ENCODE measurements around the gene TSPYL6.

DNA sequence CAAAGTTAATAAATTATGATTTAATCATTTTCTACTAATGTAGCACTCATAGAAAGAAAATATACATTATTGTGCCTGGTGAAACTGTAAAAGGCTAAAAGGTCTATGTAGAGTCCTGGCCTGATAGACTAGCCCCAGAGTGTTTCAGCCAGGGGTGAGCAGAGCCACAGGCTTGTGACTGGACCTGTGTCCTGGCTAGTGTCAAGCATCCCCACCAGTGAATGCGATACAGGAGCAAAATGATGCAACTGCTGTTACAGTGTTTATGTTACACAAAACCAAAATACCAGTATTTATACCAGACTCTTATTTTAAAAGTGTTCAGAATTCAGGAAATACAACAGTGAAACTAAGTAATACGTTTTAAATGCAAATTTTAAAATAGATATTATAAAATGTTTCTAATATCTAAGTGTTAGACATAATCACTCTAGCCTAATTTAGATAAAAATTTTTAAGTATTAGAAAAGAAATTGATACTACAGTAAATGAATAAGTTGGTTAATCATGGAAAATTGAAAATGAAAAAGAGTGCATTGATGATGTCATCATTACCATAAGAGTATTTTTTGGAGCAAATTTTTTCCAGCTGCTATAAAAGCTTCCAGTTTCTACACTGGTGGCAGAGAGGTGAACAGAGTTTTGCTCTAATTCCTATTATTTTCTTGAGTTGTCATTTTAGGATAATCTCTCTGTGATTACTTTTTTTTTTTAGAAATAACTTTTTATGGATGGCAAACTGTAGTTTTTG lies 6.2 kb upstream of the TSPYL6 start:
- TF ChIP-seq, protein P1, sequence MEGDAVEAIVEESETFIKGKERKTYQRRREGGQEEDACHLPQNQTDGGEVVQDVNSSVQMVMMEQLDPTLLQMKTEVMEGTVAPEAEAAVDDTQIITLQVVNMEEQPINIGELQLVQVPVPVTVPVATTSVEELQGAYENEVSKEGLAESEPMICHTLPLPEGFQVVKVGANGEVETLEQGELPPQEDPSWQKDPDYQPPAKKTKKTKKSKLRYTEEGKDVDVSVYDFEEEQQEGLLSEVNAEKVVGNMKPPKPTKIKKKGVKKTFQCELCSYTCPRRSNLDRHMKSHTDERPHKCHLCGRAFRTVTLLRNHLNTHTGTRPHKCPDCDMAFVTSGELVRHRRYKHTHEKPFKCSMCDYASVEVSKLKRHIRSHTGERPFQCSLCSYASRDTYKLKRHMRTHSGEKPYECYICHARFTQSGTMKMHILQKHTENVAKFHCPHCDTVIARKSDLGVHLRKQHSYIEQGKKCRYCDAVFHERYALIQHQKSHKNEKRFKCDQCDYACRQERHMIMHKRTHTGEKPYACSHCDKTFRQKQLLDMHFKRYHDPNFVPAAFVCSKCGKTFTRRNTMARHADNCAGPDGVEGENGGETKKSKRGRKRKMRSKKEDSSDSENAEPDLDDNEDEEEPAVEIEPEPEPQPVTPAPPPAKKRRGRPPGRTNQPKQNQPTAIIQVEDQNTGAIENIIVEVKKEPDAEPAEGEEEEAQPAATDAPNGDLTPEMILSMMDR (IDR thresholded peaks at IDR 0.05), result no peak
- no peak for TF ChIP-seq EZH2 (IDR thresholded peaks at IDR 0.05)
- TF ChIP-seq EZH2phosphoT487 (IDR thresholded peaks at IDR 0.05), result no peak
